ENCODE data around the gene PPP2R3C.
"Not testable (repeated sequence)": the region's sequence is repeated elsewhere in the genome, so short reads cannot be mapped to it uniquely, and the experiment has no call there.

PPP2R3C gene

GRCh38 chr14:35051796-35052195 lies 70.0 kb downstream of the PPP2R3C start:
- DNase-seq (ENCODE audit: low spot score) = no peak

- peak; percentile 62 for DNase-seq (ENCODE audit: low spot score)
These were observed 71.1 kb downstream of the PPP2R3C start for GRCh38 chr14:35050652-35051051.

- no peak for DNase-seq (ENCODE audit: low spot score)
These were observed 73.7 kb downstream of the PPP2R3C start for GRCh38 chr14:35047976-35048513.

- DNase-seq (ENCODE audit: low spot score) = no peak
These were observed 74.8 kb downstream of the PPP2R3C start for GRCh38 chr14:35046751-35047536.

- peak; percentile 98 for DNase-seq (ENCODE audit: low spot score)
These were observed 75.6 kb downstream of the PPP2R3C start, which contains the start of gene FAM177A1 for GRCh38 chr14:35046048-35046750. Gene FAM177A1, plus strand, starts transcription at chr14:35046272. Its CDS starts 192 bp downstream, at chr14:35046464.

GRCh38 chr14:35045798-35046047 lies 76.1 kb downstream of the PPP2R3C start:
- DNase-seq (ENCODE audit: low spot score) = no peak

- peak; percentile 39 for DNase-seq (ENCODE audit: low spot score)
These were observed 76.6 kb downstream of the PPP2R3C start for GRCh38 chr14:35044939-35045797.

- no peak for DNase-seq (ENCODE audit: low spot score)
These were observed 78.7 kb downstream of the PPP2R3C start for GRCh38 chr14:35043046-35043445.

GRCh38 chr14:35042632-35043031 lies 79.2 kb downstream of the PPP2R3C start:
- DNase-seq (ENCODE audit: low spot score) = no peak

GRCh38 chr14:35038312-35038711 lies 83.5 kb downstream of the PPP2R3C start:
- not testable (repeated sequence) for DNase-seq (ENCODE audit: low spot score)

Measured in GM03348 (cell line).